ENCODE results near the gene ASCC2. TPM values are rescaled to one million over a fixed set of nuclear protein-coding genes. Genes with fewer than 3 reads are reported as not detected.

ASCC2 gene
- total RNA-seq, 1 experiment from 2014 or later: 43.3 TPM

DNA sequence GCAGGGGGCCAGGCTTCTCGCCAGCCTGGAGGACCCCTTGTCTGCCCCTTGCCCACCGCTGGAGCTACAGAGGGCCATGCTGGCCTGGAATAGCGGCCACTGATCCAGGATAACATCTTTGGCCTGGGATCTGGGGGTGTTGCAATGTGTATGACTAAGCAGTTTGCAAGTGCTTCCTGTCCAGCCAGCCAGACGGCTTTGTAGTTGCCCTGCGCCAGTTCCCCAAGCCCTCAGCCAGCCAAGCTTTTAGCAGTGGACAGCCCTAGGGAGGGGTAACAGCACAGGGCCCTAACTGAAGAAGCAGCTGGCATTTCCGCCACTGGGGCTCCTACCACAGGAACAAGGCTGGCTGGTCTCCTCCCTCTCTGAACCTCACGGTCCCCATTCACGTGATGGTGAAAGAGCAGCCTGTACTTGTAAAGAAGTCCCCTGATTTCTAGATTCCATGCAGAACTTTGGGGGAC lies 38.8 kb downstream of the ASCC2 start:
- CTCF ChIA-PET: no interaction called here
- peaks cover 10% of the 10 kb centered on the region for H3K36me3 ChIP-seq (ENCODE audit: low read depth)
- intact Hi-C loops (cut with micrococcal nuclease; ENCODE audit: unreplicated experiment): loop anchor here (1.0 to 5.0 kb wide), 3 partner anchors 22 to 97 kb away; partner anchors contain the start of genes UQCR10 and ZMAT5

DNA sequence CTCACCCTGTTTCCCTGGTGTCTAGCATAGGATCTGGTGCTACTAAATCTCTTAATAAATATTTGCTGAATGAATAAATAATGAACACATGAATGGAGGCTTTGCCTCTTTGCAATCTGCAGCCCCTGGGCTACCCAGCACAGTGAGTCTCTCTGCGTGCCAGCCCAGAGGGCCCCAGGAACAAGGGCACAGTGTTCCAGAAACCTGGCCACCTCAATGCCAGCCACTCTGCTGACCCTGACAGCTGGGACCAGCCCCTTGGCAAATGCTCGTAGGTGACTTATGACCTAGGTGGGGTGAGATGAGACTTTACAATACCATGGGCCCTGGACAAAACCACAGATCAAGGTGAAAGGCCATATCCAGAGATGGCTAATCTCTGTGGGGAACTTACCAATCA lies 39.3 kb downstream of the ASCC2 start:
- Histone ChIP-seq H3K9me3 (ENCODE audit: insufficient read depth, low read depth) (no peaks in the 10 kb centered on the region), H3F3A (ENCODE audit: insufficient read depth, low read depth) (peaks cover 52% of the 10 kb centered on the region), H3K36me3 (ENCODE audit: low read depth) (peaks cover 10% of the 10 kb centered on the region), H2AFZ (no peak overlapping the region), H3K4me2 (peak overlapping the region; percentile 79), H3K9me2 (ENCODE audit: insufficient read depth) (no peaks in the 10 kb centered on the region), H3K27me3 (ENCODE audit: insufficient read depth, low read depth) (no peaks in the 10 kb centered on the region), H3K79me2 (ENCODE audit: low read depth) (peaks cover 10% of the 10 kb centered on the region), H3K27ac (peak overlapping the region; percentile 93), H3K4me1 (replicated peaks; ENCODE audit: insufficient read depth) (peaks cover 76% of the 10 kb centered on the region), H3K4me3 (peak overlapping the region; percentile 44; the same call in 1 of the 2 replicates), H4K20me1 (ENCODE audit: insufficient read depth) (no peaks in the 10 kb centered on the region)
- TSS peak; percentile 58 for BruUV-seq (replicated peaks)
- no peak for TF ChIP-seq EZH2 (IDR thresholded peaks at IDR 0.05; ENCODE audit: low read depth)
- TF ChIP-seq, protein P1, sequence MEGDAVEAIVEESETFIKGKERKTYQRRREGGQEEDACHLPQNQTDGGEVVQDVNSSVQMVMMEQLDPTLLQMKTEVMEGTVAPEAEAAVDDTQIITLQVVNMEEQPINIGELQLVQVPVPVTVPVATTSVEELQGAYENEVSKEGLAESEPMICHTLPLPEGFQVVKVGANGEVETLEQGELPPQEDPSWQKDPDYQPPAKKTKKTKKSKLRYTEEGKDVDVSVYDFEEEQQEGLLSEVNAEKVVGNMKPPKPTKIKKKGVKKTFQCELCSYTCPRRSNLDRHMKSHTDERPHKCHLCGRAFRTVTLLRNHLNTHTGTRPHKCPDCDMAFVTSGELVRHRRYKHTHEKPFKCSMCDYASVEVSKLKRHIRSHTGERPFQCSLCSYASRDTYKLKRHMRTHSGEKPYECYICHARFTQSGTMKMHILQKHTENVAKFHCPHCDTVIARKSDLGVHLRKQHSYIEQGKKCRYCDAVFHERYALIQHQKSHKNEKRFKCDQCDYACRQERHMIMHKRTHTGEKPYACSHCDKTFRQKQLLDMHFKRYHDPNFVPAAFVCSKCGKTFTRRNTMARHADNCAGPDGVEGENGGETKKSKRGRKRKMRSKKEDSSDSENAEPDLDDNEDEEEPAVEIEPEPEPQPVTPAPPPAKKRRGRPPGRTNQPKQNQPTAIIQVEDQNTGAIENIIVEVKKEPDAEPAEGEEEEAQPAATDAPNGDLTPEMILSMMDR (conservative IDR thresholded peaks at IDR 0.05): no peak
- intact Hi-C loops (cut with micrococcal nuclease; ENCODE audit: unreplicated experiment): loop anchor here (1.0 to 5.0 kb wide), 3 partner anchors 22 to 96 kb away; partner anchors contain the start of genes UQCR10 and ZMAT5
- DNase-seq: peak; percentile 62 to 87
- ChIA-PET CTCF (no interaction called here), POLR2A (ENCODE audit: unreplicated experiment) (interaction anchor here (0.5 kb wide), 1 partner anchor 404 kb away, joined by 3 read pairs; no protein-coding TSS in a partner anchor)

More for the DNA sequence above, 38.8 kb downstream of the ASCC2 start:
- DNase-seq: peak; percentile 90 to 98
- peaks cover 52% of the 10 kb centered on the region for H3F3A ChIP-seq (ENCODE audit: insufficient read depth, low read depth)
- no peaks in the 10 kb centered on the region for H4K20me1 ChIP-seq (ENCODE audit: insufficient read depth)
- TF ChIP-seq, protein P1 (conservative IDR thresholded peaks at IDR 0.05): no peak
- no peak for TF ChIP-seq EZH2 (IDR thresholded peaks at IDR 0.05; ENCODE audit: low read depth)
- H2AFZ ChIP-seq: peak overlapping the region; percentile 46; the same call in 1 of the 2 replicates
- H3K79me2 ChIP-seq (ENCODE audit: low read depth): peaks cover 10% of the 10 kb centered on the region
- H3K27me3 ChIP-seq (ENCODE audit: insufficient read depth, low read depth): no peaks in the 10 kb centered on the region
- H3K27ac ChIP-seq: peak overlapping the region; percentile 93
- POLR2A ChIA-PET (ENCODE audit: unreplicated experiment): interaction anchor here (0.6 kb wide), 1 partner anchor 26 kb away, joined by 3 read pairs; no protein-coding TSS in a partner anchor
- no TSS peak for BruUV-seq (replicated peaks)
- H3K9me3 ChIP-seq (ENCODE audit: insufficient read depth, low read depth): no peaks in the 10 kb centered on the region
- no peaks in the 10 kb centered on the region for H3K9me2 ChIP-seq (ENCODE audit: insufficient read depth)
- H3K4me3 ChIP-seq: peak overlapping the region; percentile 44; the same call in 1 of the 2 replicates
- peak overlapping the region; percentile 79 for H3K4me2 ChIP-seq
- H3K4me1 ChIP-seq (replicated peaks; ENCODE audit: insufficient read depth): peaks cover 76% of the 10 kb centered on the region

DNA sequence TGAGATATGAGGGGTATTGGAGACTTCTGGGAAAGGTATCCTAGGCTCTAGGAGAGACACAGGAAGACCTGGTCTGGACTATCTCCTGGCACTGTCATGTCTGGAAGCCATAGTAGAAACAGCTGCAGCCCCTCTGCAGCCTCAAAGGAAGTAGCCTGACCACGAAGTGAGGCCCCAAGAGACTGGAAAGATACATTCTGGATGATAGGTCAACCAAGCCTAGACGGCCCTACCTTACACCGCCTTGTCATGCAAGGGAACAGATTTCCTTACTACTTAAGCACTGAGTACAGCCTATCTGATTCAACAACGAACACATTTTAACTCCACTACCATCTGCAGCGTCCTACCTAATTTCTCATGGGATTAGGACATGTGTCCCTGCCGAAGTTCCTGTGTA lies 39.8 kb downstream of the ASCC2 start:
- POLR2A ChIA-PET (ENCODE audit: unreplicated experiment): interaction anchor here (0.5 to 0.6 kb wide), 2 partner anchors 95 to 405 kb away, joined by 3 to 6 read pairs; no protein-coding TSS in a partner anchor
- peak overlapping the region; percentile 44; the same call in 1 of the 2 replicates for H3K4me3 ChIP-seq
- H3K9me3 ChIP-seq (ENCODE audit: insufficient read depth, low read depth): no peaks in the 10 kb centered on the region
- no peak overlapping the region for H2AFZ ChIP-seq
- no peaks in the 10 kb centered on the region for H3K9me2 ChIP-seq (ENCODE audit: insufficient read depth)
- H3K4me1 ChIP-seq (replicated peaks; ENCODE audit: insufficient read depth): peaks cover 76% of the 10 kb centered on the region
- peaks cover 10% of the 10 kb centered on the region for H3K79me2 ChIP-seq (ENCODE audit: low read depth)
- peaks cover 52% of the 10 kb centered on the region for H3F3A ChIP-seq (ENCODE audit: insufficient read depth, low read depth)
- no peaks in the 10 kb centered on the region for H4K20me1 ChIP-seq (ENCODE audit: insufficient read depth)
- no peaks in the 10 kb centered on the region for H3K27me3 ChIP-seq (ENCODE audit: insufficient read depth, low read depth)
- CTCF ChIA-PET: no interaction called here
- peaks cover 10% of the 10 kb centered on the region for H3K36me3 ChIP-seq (ENCODE audit: low read depth)
- no TSS peak for BruUV-seq (replicated peaks)
- peak overlapping the region; percentile 93 for H3K27ac ChIP-seq
- intact Hi-C loops (cut with micrococcal nuclease; ENCODE audit: unreplicated experiment): loop anchor here (2.0 to 5.0 kb wide), 2 partner anchors 32 to 96 kb away; partner anchors contain the start of genes UQCR10 and ZMAT5
- H3K4me2 ChIP-seq: peak overlapping the region; percentile 79
- no peak for TF ChIP-seq EZH2 (IDR thresholded peaks at IDR 0.05; ENCODE audit: low read depth)
- TF ChIP-seq, protein P1 (conservative IDR thresholded peaks at IDR 0.05): no peak
- no peak for DNase-seq

Measured in PC-9 (cell line).